Measurements from ENCODE around the gene SNRPD1.

GRCh38 chr18:21636769-21637168 is 24.7 kb downstream of the SNRPD1 start:
- TF ChIP-seq CTCF (IDR thresholded peaks at IDR 0.05; ENCODE audit: insufficient read depth, low read length) (no peak), POLR2AphosphoS5 (IDR thresholded peaks at IDR 0.05; ENCODE audit: low read depth) (no peak)
- TF ChIP-seq, protein P1, sequence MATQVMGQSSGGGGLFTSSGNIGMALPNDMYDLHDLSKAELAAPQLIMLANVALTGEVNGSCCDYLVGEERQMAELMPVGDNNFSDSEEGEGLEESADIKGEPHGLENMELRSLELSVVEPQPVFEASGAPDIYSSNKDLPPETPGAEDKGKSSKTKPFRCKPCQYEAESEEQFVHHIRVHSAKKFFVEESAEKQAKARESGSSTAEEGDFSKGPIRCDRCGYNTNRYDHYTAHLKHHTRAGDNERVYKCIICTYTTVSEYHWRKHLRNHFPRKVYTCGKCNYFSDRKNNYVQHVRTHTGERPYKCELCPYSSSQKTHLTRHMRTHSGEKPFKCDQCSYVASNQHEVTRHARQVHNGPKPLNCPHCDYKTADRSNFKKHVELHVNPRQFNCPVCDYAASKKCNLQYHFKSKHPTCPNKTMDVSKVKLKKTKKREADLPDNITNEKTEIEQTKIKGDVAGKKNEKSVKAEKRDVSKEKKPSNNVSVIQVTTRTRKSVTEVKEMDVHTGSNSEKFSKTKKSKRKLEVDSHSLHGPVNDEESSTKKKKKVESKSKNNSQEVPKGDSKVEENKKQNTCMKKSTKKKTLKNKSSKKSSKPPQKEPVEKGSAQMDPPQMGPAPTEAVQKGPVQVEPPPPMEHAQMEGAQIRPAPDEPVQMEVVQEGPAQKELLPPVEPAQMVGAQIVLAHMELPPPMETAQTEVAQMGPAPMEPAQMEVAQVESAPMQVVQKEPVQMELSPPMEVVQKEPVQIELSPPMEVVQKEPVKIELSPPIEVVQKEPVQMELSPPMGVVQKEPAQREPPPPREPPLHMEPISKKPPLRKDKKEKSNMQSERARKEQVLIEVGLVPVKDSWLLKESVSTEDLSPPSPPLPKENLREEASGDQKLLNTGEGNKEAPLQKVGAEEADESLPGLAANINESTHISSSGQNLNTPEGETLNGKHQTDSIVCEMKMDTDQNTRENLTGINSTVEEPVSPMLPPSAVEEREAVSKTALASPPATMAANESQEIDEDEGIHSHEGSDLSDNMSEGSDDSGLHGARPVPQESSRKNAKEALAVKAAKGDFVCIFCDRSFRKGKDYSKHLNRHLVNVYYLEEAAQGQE (IDR thresholded peaks at IDR 0.05; ENCODE audit: insufficient replicate concordance, low read depth), result no peak
